Endothelial cell (in vitro differentiated cells): ENCODE measurements around the gene DPH6. TPM values are rescaled to one million over a fixed set of nuclear protein-coding genes. Genes with fewer than 3 reads are reported as not detected.

Source experiments
- DNase-seq: peaks from one replicate; pipeline ENCODE4 v3.0.0; 2021; ENCODE audit warnings: low spot score
- H3K27ac Mint-ChIP-seq: one replicate; pipeline ENCODE4 v1.8.0; 2021; ENCODE audit warnings: mixed read lengths, inconsistent platforms; ENCODE audit not compliant: unreplicated experiment
- H3K27me3 Mint-ChIP-seq: one replicate; pipeline ENCODE4 v1.8.0; 2021; ENCODE audit warnings: mild to moderate bottlenecking, moderate library complexity, mixed read lengths, inconsistent platforms; ENCODE audit not compliant: unreplicated experiment
- H3K36me3 Mint-ChIP-seq: one replicate; pipeline ENCODE4 v1.8.0; 2021; ENCODE audit warnings: mild to moderate bottlenecking, low read depth, mixed read lengths, inconsistent platforms; ENCODE audit not compliant: unreplicated experiment
- H3K4me1 Mint-ChIP-seq: one replicate; pipeline ENCODE4 v1.8.0; 2021; ENCODE audit warnings: mild to moderate bottlenecking, mixed read lengths, inconsistent platforms; ENCODE audit not compliant: unreplicated experiment
- H3K4me3 Mint-ChIP-seq: one replicate; pipeline ENCODE4 v1.8.0; 2021; ENCODE audit warnings: mild to moderate bottlenecking, mixed read lengths, inconsistent platforms; ENCODE audit not compliant: unreplicated experiment
- H3K9me3 Mint-ChIP-seq: one replicate; pipeline ENCODE4 v1.8.0; 2021; ENCODE audit warnings: mixed read lengths, inconsistent platforms; ENCODE audit not compliant: unreplicated experiment
- CTCF ChIP-seq: fragments of 200-600 bp; sonication (generic); IDR thresholded peaks from one replicate; pipeline ENCODE4 v1.5.0; 2021; ENCODE audit warnings: antibody characterized with exemption; ENCODE audit not compliant: unreplicated experiment
- total RNA-seq: library from RNA; stranded (reverse); fragmentation: NEBNext Ultra II Directional; extraction: Animal tissue kit (Norgen Biotek cat#: 25700); gene quantifications from one replicate; pipeline ENCODE4 v1.2.1, GENCODE V29; 2021; ENCODE audit not compliant: unreplicated experiment

The DPH6 gene
- total RNA-seq, 1 donor from 2014 or later = 10.6 TPM

GRCh38 chr15:35440265-35440664, 105.7 kb downstream of the DPH6 start:
- peaks cover 4% of the 10 kb centered on the region for H3K9me3 Mint-ChIP-seq
- H3K4me1 Mint-ChIP-seq = peaks cover 7% of the 10 kb centered on the region
- H3K4me3 Mint-ChIP-seq = no peak overlapping the region

GRCh38 chr15:35439291-35439690, 106.7 kb downstream of the DPH6 start:
- H3K27ac Mint-ChIP-seq = no peak overlapping the region
- H3K36me3 Mint-ChIP-seq = no peaks in the 10 kb centered on the region
- H3K4me1 Mint-ChIP-seq = peaks cover 7% of the 10 kb centered on the region
- peaks cover 1% of the 10 kb centered on the region for H3K27me3 Mint-ChIP-seq
- TF ChIP-seq CTCF = no peak
- H3K4me3 Mint-ChIP-seq = no peak overlapping the region
- peaks cover 4% of the 10 kb centered on the region for H3K9me3 Mint-ChIP-seq
- DNase-seq = no peak

More at GRCh38 chr15:35440265-35440664, 105.7 kb downstream of the DPH6 start:
- DNase-seq = no peak
- Mint-ChIP-seq H3K36me3 (no peaks in the 10 kb centered on the region), H3K27me3 (peaks cover 1% of the 10 kb centered on the region), H3K27ac (no peak overlapping the region)
- no peak for TF ChIP-seq CTCF

GRCh38 chr15:35437157-35437556, 108.8 kb downstream of the DPH6 start:
- Mint-ChIP-seq H3K36me3 (no peaks in the 10 kb centered on the region), H3K4me1 (no peaks in the 10 kb centered on the region), H3K27me3 (peaks cover 1% of the 10 kb centered on the region), H3K27ac (no peak overlapping the region), H3K4me3 (no peak overlapping the region), H3K9me3 (peaks cover 4% of the 10 kb centered on the region)
- TF ChIP-seq CTCF = no peak
- no peak for DNase-seq

GRCh38 chr15:35436422-35436821, 109.5 kb downstream of the DPH6 start:
- H3K36me3 Mint-ChIP-seq = no peaks in the 10 kb centered on the region
- peaks cover 1% of the 10 kb centered on the region for H3K27me3 Mint-ChIP-seq
- H3K27ac Mint-ChIP-seq = no peak overlapping the region
- no peak for TF ChIP-seq CTCF
- H3K4me1 Mint-ChIP-seq = no peaks in the 10 kb centered on the region
- peak overlapping the region; percentile 65 for H3K4me3 Mint-ChIP-seq
- DNase-seq = no peak
- peaks cover 4% of the 10 kb centered on the region for H3K9me3 Mint-ChIP-seq

GRCh38 chr15:35431281-35431680, 114.7 kb downstream of the DPH6 start:
- TF ChIP-seq CTCF = no peak
- Mint-ChIP-seq H3K27me3 (no peaks in the 10 kb centered on the region), H3K9me3 (no peaks in the 10 kb centered on the region), H3K4me1 (peaks cover 4% of the 10 kb centered on the region), H3K4me3 (no peak overlapping the region), H3K27ac (no peak overlapping the region), H3K36me3 (no peaks in the 10 kb centered on the region)
- DNase-seq = no peak
